HG03354 (cell line): ENCODE data around the gene PLEKHB2.
"Not testable (repeated sequence)": the region's sequence is repeated elsewhere in the genome, so short reads cannot be mapped to it uniquely, and the experiment has no call there.

ENCODE experiments used
- ATAC-seq: cut with Tn5 transposase; IDR thresholded peaks from one replicate; pipeline ENCODE4 v1.9.1; 2021; ENCODE audit warnings: mild to moderate bottlenecking; ENCODE audit not compliant: unreplicated experiment, poor library complexity, severe bottlenecking

The PLEKHB2 gene

GRCh38 chr2:131093006-131093695 is 12.0 kb upstream of the PLEKHB2 start, which contains the start of gene FAM168B:
TSS of gene FAM168B (minus strand) at chr2:131093460. CDS start at chr2:131082646, 10,814 bp downstream.
- ATAC-seq, result peak; percentile 85

- ATAC-seq, result peak; percentile 79
These were observed 11.3 kb upstream of the PLEKHB2 start for GRCh38 chr2:131093696-131094462.

GRCh38 chr2:131094463-131095281 is 10.5 kb upstream of the PLEKHB2 start:
- ATAC-seq, result no peak

- no peak for ATAC-seq
These were observed 2.0 kb upstream of the PLEKHB2 start for GRCh38 chr2:131103165-131103564.

GRCh38 chr2:131104487-131105155 is 515 bp upstream of the PLEKHB2 start:
- peak; percentile 80 for ATAC-seq

- ATAC-seq, result peak; percentile 48
These were observed 1.0 kb downstream of the PLEKHB2 start for GRCh38 chr2:131105950-131106801.

GRCh38 chr2:131112529-131112928 is 7.4 kb downstream of the PLEKHB2 start:
- ATAC-seq, result no peak

GRCh38 chr2:131113566-131114227 is 8.6 kb downstream of the PLEKHB2 start:
- ATAC-seq, result no peak

- ATAC-seq, result not testable (repeated sequence)
These were observed 9.8 kb downstream of the PLEKHB2 start for GRCh38 chr2:131114950-131115349.

GRCh38 chr2:131115752-131116151 is 10.6 kb downstream of the PLEKHB2 start:
- ATAC-seq, result no peak

- ATAC-seq, result no peak
These were observed 15.7 kb downstream of the PLEKHB2 start for GRCh38 chr2:131120815-131121317.

- ATAC-seq, result no peak
These were observed 16.3 kb downstream of the PLEKHB2 start for GRCh38 chr2:131121464-131121863.

- ATAC-seq, result no peak
These were observed 17.4 kb downstream of the PLEKHB2 start for GRCh38 chr2:131122496-131122895.

- no peak for ATAC-seq
These were observed 18.1 kb downstream of the PLEKHB2 start for GRCh38 chr2:131123192-131123591.

- no peak for ATAC-seq
These were observed 20.1 kb downstream of the PLEKHB2 start for GRCh38 chr2:131125195-131125757.

- ATAC-seq, result no peak
These were observed 21.3 kb downstream of the PLEKHB2 start for GRCh38 chr2:131126436-131126835.

- no peak for ATAC-seq
These were observed 21.9 kb downstream of the PLEKHB2 start for GRCh38 chr2:131127076-131127475.

GRCh38 chr2:131127981-131128380 is 22.8 kb downstream of the PLEKHB2 start:
- ATAC-seq, result no peak
